Body of pancreas (tissue), 4 donors: Measurements from ENCODE around the gene LAIR1. TPM values are rescaled to one million over a fixed set of nuclear protein-coding genes. Genes with fewer than 3 reads are reported as not detected.
A peak's percentile ranks its signal among the peaks of the same experiment; 100 is the strongest.
"Not testable (repeated sequence)": the region's sequence is repeated elsewhere in the genome, so short reads cannot be mapped to it uniquely, and the experiment has no call there.

Experiments
- ATAC-seq: fragments of 150-250 bp; one replicate; pipeline ENCODE4 v1.9.1; 2016
- DNase-seq, 4 donors: peaks; one replicate each; pipeline ENCODE4 v3.0.0-alpha.2; 2019
- H3K27ac ChIP-seq, 4 donors: fragments of 200-600 bp; sonication (generic); 1 replicate in 3 of 4; 2 replicates in 1 of 4; pipeline versions ENCODE4 v1.5.1 to v1.6.1; 2016 to 2019; ENCODE audit warnings: mild to moderate bottlenecking in 1 of 4, mixed read lengths in 1 of 4, moderate library complexity in 1 of 4
- H3K27me3 ChIP-seq, 2 donors: fragments of 200-600 bp; sonication (generic); one replicate each; pipeline ENCODE4 v1.6.0; 2016; ENCODE audit warnings: mild to moderate bottlenecking in 1 of 2
- H3K36me3 ChIP-seq, 2 donors: fragments of 200-600 bp; sonication (generic); replicated peaks in 1 of 2; 2 replicates each; pipeline ENCODE4 v1.5.1; 2016; ENCODE audit warnings: low read depth in 2 of 2; ENCODE audit not compliant: insufficient read depth in 1 of 2
- H3K4me1 ChIP-seq: fragments of 200-600 bp; sonication (generic); one replicate; pipeline ENCODE4 v1.6.0; 2016
- H3K4me3 ChIP-seq, 2 donors: fragments of 200-600 bp; sonication (generic); 1 replicate in 1 of 2; 2 replicates in 1 of 2; pipeline ENCODE4 v1.5.1; 2016 to 2019
- H3K9me3 ChIP-seq, 3 donors: fragments of 200-600 bp; sonication (generic); 1 replicate in 2 of 3; 2 replicates in 1 of 3; pipeline ENCODE4 v1.5.1; 2016
- CTCF ChIP-seq, 7 experiments: fragments of 450-650 bp in 4 of 7; fragments of 200-600 bp in 3 of 7; sonication (generic) in 3 of 7; IDR thresholded peaks; one replicate each; pipeline ENCODE4 v1.5.1; 2016 to 2019; ENCODE audit warnings: antibody characterized with exemption in 7 of 7
- POLR2A ChIP-seq, 3 donors: fragments of 450-650 bp; IDR thresholded peaks; one replicate each; pipeline ENCODE4 v1.6.1; 2016; ENCODE audit warnings: antibody characterized with exemption in 3 of 3, mild to moderate bottlenecking in 2 of 3
- WGBS, 2 donors: methylation state at CpG; one replicate each; pipeline ENCODE4 v1.1.5; 2017; 5-methylcytosine and 5-hydroxymethylcytosine counted together
- intact Hi-C: fragments of 100-400 bp; cut with DNase I; formaldehyde crosslinking; loops from one replicate; pipeline ENCODE4 v1.15.1; 2023
- total RNA-seq, 2 donors: library from RNA; depleted of rRNA; stranded (reverse); fragments of >200 nt; gene quantifications; one replicate each; pipeline ENCODE4 v1.1.0, GENCODE V29; 2016

Gene LAIR1
- total RNA-seq, 2 donors from 2014 or later, result 2.9 to 35.6 TPM

DNA sequence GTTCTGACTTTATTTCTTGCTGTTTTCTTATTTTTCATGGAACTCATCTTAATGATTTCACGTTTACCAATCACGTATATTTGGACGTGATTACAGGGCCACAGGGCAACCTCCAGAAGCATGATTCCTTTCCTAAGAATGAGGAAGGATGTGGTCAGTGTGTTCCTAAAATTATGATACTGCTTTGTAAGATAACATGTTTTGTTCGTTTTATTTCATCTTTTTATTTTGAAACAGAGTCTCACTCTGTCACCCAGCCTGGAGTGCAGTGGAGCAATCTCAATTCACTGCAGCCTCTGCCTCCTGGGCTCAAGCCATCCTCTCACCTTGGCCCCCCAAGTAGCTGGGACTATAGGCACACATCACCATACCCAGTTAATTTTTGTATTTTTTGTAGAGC lies 24.8 kb upstream of the LAIR1 start:
- Histone ChIP-seq H3K9me3 (no peaks in the 10 kb centered on the region), H3K36me3 (no peaks in the 10 kb centered on the region), H3K27me3 (peaks cover 0 to 8% of the 10 kb centered on the region in 2 donors), H3K4me3 (no peak overlapping the region), H3K4me1 (peaks cover 5% of the 10 kb centered on the region), H3K27ac (no peak overlapping the region)
- DNase-seq, result no peak
- intact Hi-C loops, result no loop called here
- no peak for TF ChIP-seq CTCF (IDR thresholded peaks at IDR 0.05)
- TF ChIP-seq POLR2A (IDR thresholded peaks at IDR 0.05), result no peak
- ATAC-seq, result no peak
- 39 to 47% methylated on average over 4 of the region's 4 CpGs for WGBS, 2 donors

DNA sequence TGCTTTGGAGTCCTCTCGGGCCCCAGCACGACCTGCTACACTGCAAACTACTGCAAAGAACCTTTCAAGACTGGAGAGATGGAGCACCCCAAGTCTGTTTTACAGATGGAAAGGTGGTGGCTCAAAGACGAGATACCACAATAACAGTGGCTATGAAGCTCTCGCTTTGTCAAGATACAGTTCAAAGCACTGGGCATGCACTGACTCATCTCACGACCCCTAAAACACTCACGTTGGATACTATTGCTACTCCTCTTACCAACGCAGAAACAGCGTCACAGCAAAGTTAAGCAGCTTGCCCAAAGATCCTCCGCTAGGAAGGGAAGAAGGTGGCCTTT lies 24.0 kb upstream of the LAIR1 start:
- H3K9me3 ChIP-seq, result no peaks in the 10 kb centered on the region
- intact Hi-C loops, result no loop called here
- ATAC-seq, result no peak
- peaks cover 5% of the 10 kb centered on the region for H3K4me1 ChIP-seq
- 36 to 38% methylated on average over 9 of the region's 9 CpGs for WGBS, 2 donors
- H3K36me3 ChIP-seq, result no peaks in the 10 kb centered on the region
- H3K27ac ChIP-seq, result peak overlapping the region in 1 of 4 donors; percentile 36
- no peak for DNase-seq
- H3K4me3 ChIP-seq, result no peak overlapping the region
- H3K27me3 ChIP-seq, result peaks cover 0 to 8% of the 10 kb centered on the region in 2 donors
- TF ChIP-seq POLR2A (IDR thresholded peaks at IDR 0.05), result no peak

- 4 to 8% methylated on average over 34 to 36 of the region's 36 CpGs for WGBS, 2 donors
- peak overlapping the region in 1 of 4 donors; percentile 36 for H3K27ac ChIP-seq
- H3K9me3 ChIP-seq, result no peaks in the 10 kb centered on the region
- H3K4me1 ChIP-seq, result peaks cover 5% of the 10 kb centered on the region
- H3K36me3 ChIP-seq, result no peaks in the 10 kb centered on the region
- peak in 3 of 4 donors; percentile 17 to 49 (median 20) for DNase-seq
- H3K4me3 ChIP-seq, result no peak overlapping the region
- ATAC-seq, result no peak
- H3K27me3 ChIP-seq, result peaks cover 0 to 8% of the 10 kb centered on the region in 2 donors
- TF ChIP-seq CTCF (IDR thresholded peaks at IDR 0.05) (no peak), POLR2A (IDR thresholded peaks at IDR 0.05) (peak in 1 of 3 donors; percentile 18)
- intact Hi-C loops, result no loop called here
Measured at GRCh38 chr19:54387991-54388801, 23.5 kb upstream of the LAIR1 start.

DNA sequence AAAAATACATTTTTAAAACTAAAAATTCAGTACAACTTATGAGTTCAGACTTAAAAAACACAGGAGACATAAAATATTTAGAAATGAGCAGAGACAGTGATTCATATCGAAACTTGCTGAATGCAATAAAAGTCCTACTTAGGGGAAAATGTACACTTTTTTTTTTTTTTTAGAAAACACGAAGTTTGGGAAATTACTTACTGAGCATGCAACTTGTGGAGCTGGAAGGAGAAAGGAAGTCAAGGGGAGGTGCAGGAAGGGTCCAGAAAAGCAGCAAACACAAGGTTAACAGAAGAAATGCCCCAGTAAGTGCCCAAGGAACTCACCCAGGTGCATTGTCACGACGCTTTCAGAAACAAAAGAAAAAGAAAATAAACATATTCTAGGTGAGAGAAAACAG lies 18.6 kb upstream of the LAIR1 start:
- ATAC-seq (no peak), DNase-seq (no peak)
- WGBS, 2 donors, result 50 to 54% methylated on average over 4 of the region's 4 CpGs
- no peak for TF ChIP-seq POLR2A (IDR thresholded peaks at IDR 0.05)
- no peak for TF ChIP-seq CTCF (IDR thresholded peaks at IDR 0.05)
- Histone ChIP-seq H3K4me3 (no peak overlapping the region), H3K27me3 (peaks cover 0 to 5% of the 10 kb centered on the region in 2 donors), H3K4me1 (peaks cover 5% of the 10 kb centered on the region), H3K36me3 (no peaks in the 10 kb centered on the region), H3K9me3 (no peaks in the 10 kb centered on the region), H3K27ac (no peak overlapping the region)
- intact Hi-C loops, result no loop called here

GRCh38 chr19:54382041-54382440 lies 17.3 kb upstream of the LAIR1 start:
- 58 to 61% methylated on average over 13 of the region's 13 CpGs for WGBS, 2 donors
- H3K4me3 ChIP-seq, ATAC-seq, H3K4me1 ChIP-seq, H3K9me3 ChIP-seq, DNase-seq, H3K27me3 ChIP-seq, H3K36me3 ChIP-seq, intact Hi-C loops: not testable (repeated sequence)
- peak overlapping the region in 1 of 4 donors; percentile 2 for H3K27ac ChIP-seq

DNA sequence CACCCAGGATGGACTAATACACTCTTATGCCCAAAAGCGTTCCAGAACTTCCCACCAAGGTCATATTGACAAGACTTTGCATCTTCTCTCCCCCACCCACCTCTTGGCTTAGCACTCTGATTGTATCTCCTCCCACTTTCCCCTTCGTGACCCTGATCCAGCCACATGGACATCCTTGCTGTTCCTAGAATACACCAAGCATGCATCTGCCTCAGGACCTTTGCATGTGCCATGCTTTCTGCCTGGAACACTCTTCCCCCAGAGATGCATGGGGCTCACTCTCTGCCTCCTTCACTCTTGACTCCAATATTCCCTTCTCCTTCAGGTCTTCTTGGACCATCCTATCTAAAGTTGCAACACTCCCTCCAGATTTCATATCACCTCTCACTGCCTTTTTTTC lies 16.2 kb upstream of the LAIR1 start:
- ATAC-seq (no peak), DNase-seq (no peak)
- no peak overlapping the region for H3K27ac ChIP-seq
- H3K4me1 ChIP-seq, result no peaks in the 10 kb centered on the region
- H3K4me3 ChIP-seq, result no peak overlapping the region
- H3K36me3 ChIP-seq, result no peaks in the 10 kb centered on the region
- TF ChIP-seq CTCF (IDR thresholded peaks at IDR 0.05) (no peak), POLR2A (IDR thresholded peaks at IDR 0.05) (no peak)
- 52 to 61% methylated on average over 2 of the region's 2 CpGs for WGBS, 2 donors
- H3K9me3 ChIP-seq, result no peaks in the 10 kb centered on the region
- intact Hi-C loops, result no loop called here
- H3K27me3 ChIP-seq, result no peaks in the 10 kb centered on the region
